Caki2 (cell line): ENCODE data around the gene TLR10. TPM values are rescaled to one million over a fixed set of nuclear protein-coding genes. Genes with fewer than 3 reads are reported as not detected.
A peak's percentile ranks its signal among the peaks of the same experiment; 100 is the strongest.
"Not testable (repeated sequence)": the region's sequence is repeated elsewhere in the genome, so short reads cannot be mapped to it uniquely, and the experiment has no call there.

Experiments used
- DNase-seq: peaks from one replicate; pipeline ENCODE4 v3.0.0-alpha.2; 2015; ENCODE audit warnings: low read depth
- in situ Hi-C: cut with HindIII; loops from 2 replicates; pipeline ENCODE4 v1.10.0; 2016; ENCODE audit warnings: low sequenced_read_pairs, low pct_unique_long_range_greater_than_20kb, mixed read lengths
- total RNA-seq: library from RNA; depleted of rRNA; stranded (reverse); fragments of >200 nt; shearing (Covaris generic); gene quantifications from 2 replicates; pipeline ENCODE4 v1.2.3, GENCODE V29; 2014; ENCODE audit warnings: low replicate concordance

Gene TLR10
- total RNA-seq, 1 experiment from 2014 or later = not detected

GRCh38 chr4:38774181-38774955, 8.4 kb downstream of the TLR10 start:
- in situ Hi-C loops = no loop called here
- DNase-seq = no peak

DNA sequence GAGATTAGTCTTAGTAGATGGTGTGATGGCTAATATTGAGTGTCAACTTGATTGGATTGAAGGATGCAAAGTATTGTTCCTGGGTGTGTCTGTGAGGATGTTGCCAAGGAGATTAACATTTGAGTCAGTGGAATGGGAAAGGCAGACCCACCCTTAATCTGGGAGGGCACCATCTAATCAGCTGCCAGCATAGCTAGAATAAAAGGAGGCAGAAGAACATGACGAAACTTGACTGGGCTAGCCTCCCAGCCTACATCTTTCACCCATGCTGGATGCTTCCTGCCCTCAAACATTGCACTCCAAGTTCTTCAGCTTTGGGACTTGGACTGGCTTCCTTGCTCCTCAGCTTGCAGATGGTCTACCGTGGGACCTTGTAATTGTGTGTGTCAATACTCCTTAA, 12.5 kb downstream of the TLR10 start:
- in situ Hi-C loops = not testable (repeated sequence)

GRCh38 chr4:38769857-38770256, 12.9 kb downstream of the TLR10 start:
- no peak for DNase-seq
- in situ Hi-C loops = no loop called here

More for the DNA sequence above, 12.5 kb downstream of the TLR10 start:
- DNase-seq = not testable (repeated sequence)

- DNase-seq = no peak
- in situ Hi-C loops = no loop called here
Observed at GRCh38 chr4:38769441-38769840, 13.3 kb downstream of the TLR10 start.

DNA sequence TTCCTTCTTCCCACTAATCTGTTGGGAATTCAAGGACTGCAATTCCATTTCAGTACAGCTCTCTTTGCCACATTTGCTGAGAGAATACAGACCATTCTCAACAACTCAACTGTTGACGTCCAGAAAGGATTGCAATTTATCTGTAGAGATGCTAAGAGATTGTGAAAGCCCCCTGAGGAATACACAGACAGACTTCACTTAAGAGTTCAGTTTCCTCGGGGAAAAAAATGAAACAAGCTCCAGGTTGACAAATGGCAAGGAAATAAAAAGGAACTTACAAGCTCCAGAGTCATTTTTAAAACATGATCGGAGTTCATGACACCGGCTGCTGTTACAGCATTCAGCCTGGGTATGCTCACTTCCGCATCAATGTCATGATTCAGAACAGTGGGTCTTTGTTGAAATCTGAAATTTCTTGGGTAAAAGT, 13.8 kb downstream of the TLR10 start:
- no peak for DNase-seq
- in situ Hi-C loops = no loop called here

DNA sequence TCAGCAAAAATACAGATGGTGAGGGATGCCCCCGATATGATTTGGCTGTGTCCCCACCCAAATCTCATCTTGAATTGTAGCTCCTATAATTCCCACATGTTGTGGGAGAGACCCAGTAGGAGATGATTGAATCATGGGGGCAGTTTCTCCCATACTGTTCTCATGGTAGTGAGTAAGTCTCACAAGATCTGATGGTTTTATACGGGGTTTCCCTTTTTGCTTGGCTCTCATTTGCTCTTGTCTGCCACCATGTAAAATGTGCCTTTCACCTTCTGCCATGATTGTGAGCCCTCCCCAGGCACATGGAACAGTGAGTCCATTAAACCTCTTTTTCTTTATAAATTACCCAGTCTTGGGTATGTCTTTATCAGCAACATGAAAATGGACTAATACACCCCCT, 15.8 kb downstream of the TLR10 start:
- DNase-seq, in situ Hi-C loops: not testable (repeated sequence)

DNA sequence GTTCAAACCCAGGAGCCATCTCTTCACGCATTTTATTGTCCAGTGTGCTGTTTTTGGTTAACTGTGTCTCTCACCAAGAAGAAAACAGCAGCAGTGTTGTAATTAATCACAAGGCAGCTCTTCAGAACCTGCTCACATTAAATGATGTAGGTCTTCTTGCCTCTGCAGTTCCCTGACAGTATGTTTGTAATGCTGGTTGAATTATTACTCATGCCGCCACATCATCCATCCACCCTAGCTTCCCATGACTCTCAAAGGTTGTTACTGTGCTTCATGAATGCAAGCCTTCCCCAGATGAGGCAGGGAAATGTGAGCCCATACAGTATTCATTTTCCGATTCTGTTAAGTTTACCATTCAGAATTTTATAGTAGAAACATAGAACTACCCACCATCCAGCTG, 17.4 kb downstream of the TLR10 start:
- no peak for DNase-seq
- in situ Hi-C loops = no loop called here

DNA sequence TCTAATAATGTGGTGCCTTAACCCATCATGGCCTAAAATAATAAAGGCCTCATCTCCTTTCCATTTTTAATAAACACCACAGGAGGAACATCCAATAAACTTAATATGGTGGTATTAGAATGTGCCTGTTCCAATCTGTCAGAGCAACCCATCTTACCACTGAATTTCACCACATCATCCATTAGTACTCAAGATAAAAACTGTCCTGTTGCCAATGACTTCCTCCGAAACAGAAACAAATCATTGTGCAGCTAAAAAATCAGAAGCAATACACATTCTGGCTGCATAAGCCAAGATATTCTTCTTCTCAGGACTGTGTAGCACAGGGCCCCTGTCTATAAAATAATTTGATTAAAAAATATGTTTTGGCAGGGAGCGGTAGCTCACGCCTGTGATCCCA, 18.5 kb downstream of the TLR10 start:
- in situ Hi-C loops = no loop called here
- DNase-seq = no peak

GRCh38 chr4:38762560-38762959, 20.2 kb downstream of the TLR10 start:
- DNase-seq = no peak
- in situ Hi-C loops = no loop called here

GRCh38 chr4:38759790-38760122, 23.0 kb downstream of the TLR10 start:
- DNase-seq = no peak
- in situ Hi-C loops = no loop called here

DNA sequence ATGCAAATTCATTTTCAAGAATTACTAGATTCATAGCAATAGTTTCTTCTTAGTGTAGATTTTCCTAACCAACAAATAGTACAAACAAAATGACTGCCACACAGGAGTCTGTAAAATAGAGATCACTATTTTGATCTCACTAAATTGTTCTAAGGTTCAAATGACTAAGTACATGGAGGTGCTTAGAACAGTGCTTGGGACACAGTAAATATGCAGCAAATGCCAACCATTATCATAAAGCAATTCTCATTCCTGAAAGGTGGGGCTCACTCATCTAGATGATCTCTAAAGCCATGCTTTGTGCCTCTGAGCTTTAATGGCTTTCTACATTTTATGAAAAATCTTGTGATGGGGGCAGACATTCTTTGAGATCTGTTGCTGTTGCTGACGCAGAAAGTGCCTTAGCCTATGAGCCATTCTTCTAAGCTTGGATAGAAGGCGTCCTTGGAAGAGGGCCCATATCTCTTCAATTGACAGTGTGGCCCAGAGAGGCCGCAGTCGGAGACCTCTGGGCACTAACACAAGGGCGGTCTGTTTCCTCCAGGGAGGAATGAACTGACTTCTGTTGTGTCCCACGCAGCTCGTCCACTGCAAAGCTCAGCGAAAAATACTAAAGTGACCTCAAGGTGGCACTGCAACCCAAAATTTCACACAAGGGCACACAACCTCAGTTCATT, 23.5 kb downstream of the TLR10 start:
- DNase-seq = peak; percentile 33
- in situ Hi-C loops = no loop called here

GRCh38 chr4:38757945-38758600, 24.7 kb downstream of the TLR10 start:
- in situ Hi-C loops = no loop called here

GRCh38 chr4:38752941-38753806, 29.6 kb downstream of the TLR10 start:
- DNase-seq = peak; percentile 98
- in situ Hi-C loops = no loop called here

More at GRCh38 chr4:38757945-38758600, 24.7 kb downstream of the TLR10 start:
- peak; percentile 21 for DNase-seq

GRCh38 chr4:38752372-38752940, 30.3 kb downstream of the TLR10 start:
- DNase-seq = no peak

DNA sequence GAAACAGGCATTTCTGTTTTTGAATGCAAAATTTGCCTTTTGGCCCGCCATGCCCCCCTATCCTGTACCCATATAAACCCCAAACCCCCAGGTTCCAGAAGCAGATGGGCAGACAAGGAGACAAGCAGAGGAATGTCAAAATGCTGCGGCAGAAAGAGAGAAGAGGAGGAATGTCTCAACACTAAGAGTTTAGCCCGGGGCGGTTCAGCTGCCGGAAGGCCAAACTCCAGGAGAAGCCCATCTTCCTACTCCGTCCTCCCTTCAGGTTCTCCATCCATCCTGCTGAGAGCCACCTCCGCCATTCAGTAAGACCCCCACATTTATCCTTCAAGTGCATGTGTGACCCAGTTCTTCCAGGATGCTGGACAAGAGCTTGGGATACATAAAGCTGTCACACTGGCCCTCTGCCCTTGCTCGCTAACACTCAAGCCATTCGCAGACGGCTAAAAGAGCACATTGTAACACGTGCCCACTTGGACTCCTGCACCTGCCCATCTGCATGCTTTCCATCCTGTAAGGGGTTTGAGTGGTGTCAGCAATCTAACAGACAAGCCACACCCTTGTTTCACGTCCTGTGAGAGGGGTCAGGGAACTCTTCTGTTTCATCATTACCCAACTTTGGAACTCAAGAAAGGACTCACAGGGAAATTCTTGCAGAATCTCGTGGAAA, 31.3 kb downstream of the TLR10 start:
- no peak for DNase-seq
- in situ Hi-C loops = no loop called here

More at GRCh38 chr4:38752372-38752940, 30.3 kb downstream of the TLR10 start:
- in situ Hi-C loops = no loop called here

DNA sequence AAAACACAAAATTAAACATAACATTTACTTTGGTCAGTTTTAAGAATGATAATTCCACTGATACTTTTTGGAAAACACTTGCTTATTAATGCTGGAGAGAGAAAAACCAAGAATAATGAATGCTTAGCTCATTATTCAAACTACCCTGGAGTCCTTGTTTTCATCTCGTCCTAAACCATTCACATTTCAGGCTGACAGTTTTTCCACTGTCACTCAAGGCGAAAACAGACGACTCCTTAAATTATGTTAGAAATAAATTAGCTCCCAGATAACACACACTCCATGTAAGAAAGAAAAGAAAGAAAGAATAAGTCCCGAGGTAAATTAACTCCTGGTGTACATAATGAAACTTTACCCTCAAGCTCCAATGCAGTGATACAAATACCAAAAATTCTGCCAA, 33.5 kb downstream of the TLR10 start:
- DNase-seq = no peak
- in situ Hi-C loops = no loop called here

DNA sequence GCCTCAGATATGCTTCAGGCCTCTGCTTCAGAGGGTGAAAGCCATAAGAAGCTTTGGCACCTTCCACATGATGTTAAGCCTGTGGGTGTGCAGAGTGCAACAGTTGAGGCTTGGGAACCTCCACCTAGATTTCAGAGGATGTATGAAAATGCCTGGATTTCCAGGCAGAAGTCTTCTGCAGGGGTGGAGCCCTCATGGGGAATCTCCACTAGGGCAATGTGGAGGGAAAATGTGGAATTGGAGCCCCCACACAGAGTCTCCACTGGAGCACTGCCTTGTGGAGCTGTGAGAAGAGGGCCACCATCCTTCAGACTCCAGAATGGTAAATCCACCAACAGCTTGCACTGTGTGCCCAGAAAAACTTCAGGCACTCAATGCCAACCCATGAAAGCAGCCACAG, 35.2 kb downstream of the TLR10 start:
- in situ Hi-C loops = no loop called here

DNA sequence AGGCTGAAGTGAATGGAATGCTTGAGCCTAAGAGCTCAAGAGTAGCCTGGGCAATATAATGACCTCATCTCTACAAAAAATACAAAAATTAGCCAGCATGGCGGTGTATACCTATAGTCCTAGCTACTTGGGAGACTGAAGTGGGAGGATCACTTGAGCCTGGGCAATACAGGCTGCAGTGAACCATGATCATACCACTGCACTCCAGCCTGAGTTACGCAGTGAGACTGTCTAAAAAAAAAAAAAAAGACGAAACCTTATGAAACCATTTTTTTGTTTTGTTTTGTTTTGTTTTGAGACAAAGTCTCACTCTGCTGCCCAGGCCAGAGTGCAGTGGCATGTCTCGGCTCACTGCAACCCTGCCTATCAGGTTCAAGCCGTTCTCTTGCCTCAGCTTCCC, 36.9 kb downstream of the TLR10 start:
- in situ Hi-C loops = no loop called here

More for the DNA sequence above, 35.2 kb downstream of the TLR10 start:
- DNase-seq = no peak

More for the DNA sequence above, 36.9 kb downstream of the TLR10 start:
- no peak for DNase-seq
